HG03108 (cell line): Measurements from ENCODE around the gene ZNF491.
"Not testable (repeated sequence)": the region's sequence is repeated elsewhere in the genome, so short reads cannot be mapped to it uniquely, and the experiment has no call there.

Source experiments
- ATAC-seq: cut with Tn5 transposase; IDR thresholded peaks from one replicate; pipeline ENCODE4 v1.9.1; 2021; ENCODE audit warnings: moderate library complexity; ENCODE audit not compliant: unreplicated experiment

The ZNF491 gene

DNA sequence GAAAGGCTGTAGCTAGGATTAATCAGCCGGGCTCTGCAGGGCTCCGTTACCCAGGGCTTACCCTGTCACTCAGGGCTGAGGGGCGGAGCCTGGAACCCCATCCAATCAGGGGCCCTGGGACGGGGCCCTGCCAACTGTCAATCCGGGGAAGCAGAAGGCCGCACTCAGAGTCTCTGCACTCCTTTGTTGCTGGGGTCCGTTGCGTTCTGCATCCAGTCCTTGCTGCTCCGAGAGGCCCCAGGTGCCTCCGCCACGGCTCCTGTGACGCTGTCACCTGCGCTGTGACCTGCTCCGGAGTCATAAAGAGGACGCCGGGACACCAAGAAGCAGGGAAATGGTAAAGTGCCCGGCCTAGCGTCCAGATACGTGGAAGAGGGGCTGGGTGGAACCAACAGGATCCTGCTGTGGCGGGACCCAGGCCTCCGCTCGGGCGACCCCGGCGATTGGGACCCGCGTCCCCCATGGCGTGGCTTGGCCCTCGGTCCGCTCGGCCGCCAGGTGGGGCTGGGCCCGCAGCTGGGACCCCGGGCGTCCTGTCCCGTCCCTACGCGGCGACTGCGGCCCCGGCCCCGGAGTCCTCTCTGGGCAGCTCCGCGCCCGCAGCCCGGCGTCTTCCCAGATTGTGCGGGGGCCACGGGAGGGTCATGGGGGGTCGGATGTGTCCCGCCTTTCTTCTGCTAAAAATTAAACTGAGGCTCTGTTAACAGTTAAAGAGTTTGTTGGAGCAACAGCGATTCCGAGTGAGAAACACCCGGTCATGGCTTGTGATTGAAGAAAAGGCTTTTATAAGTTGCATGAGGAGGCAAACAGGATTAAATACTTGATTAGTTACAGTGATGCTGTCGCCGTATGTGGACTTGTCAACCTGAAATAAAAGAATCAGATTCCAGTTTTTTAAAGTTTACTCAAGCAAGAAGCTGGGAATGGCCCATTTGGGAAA lies at the start of gene ZNF491:
Gene ZNF491 (plus strand): TSS at position 133 of the 940 bp plus-strand sequence. CDS start 7,431 bp downstream, outside the sequence.
- ATAC-seq = peak; percentile 95

DNA sequence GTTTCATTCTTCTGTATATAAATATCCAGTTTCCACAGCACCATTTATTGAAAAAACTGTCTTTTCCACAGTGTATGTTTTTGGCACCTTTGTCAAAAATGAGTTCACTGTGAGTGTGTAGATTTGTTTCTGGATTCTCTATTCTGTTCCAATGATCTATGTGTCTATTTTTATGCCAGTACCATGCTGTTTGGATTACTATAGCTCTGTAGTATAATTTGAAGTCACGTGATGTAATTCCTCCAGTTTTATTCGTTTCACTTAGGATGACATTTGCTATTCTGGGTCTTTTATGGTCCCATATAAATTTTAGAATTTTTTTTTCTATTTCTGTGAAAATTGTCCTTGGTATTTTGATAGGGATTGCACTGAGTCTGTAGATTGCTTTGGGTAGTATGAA lies 48.6 kb upstream of the ZNF491 start:
- ATAC-seq = no peak

DNA sequence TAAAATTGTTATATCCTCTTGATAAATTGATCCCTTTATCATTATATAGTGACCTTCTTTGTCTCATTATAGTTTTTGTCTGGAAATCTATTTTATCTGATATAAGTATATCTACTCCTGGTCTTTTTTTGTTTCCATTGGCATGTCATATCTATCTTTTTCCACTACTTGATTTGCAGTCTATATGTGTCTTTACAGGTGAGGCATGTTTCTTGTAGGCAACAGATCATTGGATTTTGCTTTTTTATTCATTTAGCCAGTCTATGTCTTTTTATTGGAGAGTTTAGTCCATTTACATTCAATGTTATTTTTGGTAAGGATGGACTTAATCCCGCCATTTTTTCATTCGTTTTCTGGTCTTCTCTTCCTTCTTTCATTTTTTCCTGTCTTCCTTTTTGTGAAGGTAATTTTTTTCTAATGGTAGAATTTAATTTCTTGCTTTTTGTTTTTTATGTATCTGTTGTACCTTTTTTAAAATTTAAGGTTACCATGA lies 46.0 kb upstream of the ZNF491 start:
- ATAC-seq = no peak

DNA sequence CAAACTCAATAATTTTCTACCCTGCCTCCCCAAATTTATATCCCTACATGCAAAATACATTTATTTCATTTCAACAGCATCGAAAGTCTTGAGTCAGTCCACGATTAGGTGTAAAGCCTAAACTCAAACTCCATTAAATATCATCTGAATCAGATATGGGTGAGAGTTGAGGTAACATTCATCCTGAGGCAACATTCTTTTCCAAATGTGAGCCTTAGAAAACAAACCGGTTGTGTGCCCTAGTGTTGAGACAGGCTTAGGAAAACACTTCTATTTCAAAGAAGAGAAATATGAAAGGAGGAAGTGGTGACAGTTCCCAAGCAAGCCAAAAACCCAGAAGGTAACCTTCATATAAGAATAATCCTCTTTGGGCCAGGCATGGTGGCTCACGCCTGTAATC lies 43.7 kb upstream of the ZNF491 start:
- ATAC-seq = no peak

DNA sequence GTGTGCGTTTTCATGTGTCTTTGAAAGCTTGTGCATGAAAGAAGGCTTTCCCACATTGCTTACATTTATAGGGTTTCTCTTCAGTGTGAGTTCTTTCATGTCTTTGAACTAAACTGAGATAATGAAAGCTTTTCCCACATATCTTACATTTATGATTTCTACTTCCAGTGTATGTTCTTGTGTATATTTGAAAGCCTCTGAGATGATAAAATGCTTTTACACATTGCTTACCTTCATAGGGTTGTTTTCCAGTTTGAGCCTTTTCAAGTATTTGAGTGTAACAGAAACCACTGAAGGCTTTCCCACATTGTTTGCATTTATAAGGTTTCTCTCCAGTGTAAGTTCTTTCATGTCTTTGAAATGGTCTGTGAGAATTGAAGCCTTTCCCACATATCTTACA lies 41.4 kb upstream of the ZNF491 start:
- no peak for ATAC-seq

DNA sequence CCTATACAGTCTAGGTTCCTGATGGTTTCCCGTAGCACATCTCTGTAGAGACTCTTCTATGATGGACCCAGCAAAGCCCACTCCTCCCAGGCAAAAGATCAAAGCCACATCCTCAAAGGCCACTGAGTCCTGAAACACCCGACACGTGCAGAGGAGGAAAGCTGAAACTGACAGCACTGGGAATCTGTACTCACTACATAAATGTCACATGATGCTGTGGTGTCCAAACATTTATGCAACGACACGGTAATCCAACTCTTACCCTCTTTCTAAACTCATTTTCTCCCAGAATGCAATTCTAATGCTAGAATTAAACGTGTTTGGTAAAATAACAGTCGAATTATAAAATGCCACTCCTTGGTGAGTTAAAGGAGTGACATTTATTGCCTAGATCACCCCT lies 38.5 kb upstream of the ZNF491 start:
- ATAC-seq = no peak

DNA sequence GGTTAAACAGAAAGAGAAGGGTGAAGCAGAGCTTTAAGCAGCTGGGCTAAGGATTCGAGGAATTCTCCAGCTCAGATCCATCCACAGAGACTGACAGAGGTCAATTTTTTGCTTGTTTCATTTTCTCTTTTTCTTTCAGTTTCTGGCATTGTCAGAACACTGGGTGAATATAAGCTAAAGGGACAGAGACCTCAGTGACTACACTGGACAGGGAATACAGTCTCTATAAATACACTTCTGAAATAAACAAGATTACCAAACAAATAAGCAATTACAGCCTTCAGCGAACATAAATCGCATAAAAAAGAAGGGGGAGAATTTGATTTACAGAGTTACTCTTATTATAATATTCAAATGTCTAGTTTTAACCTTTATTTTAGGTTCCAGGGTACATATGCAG lies 35.2 kb upstream of the ZNF491 start:
- no peak for ATAC-seq

DNA sequence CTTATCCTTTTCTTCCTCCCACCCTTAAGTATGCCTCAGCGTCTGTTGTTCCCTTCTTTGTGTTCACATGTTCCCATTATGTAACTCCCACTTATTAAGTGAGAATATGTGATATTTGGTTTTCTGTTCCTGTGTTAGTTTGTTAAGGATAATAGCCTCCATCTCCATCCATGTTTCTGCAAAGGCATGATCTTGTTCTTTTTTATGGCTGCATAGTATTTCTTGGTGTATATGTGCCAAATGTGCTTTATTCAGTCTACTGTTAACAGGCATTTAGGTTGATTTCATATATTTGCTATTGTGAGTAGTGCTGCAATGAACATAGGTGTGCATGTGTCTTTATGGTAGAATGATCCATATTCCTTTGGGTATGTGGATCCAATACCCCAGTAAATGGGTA lies 34.7 kb upstream of the ZNF491 start:
- ATAC-seq = no peak

DNA sequence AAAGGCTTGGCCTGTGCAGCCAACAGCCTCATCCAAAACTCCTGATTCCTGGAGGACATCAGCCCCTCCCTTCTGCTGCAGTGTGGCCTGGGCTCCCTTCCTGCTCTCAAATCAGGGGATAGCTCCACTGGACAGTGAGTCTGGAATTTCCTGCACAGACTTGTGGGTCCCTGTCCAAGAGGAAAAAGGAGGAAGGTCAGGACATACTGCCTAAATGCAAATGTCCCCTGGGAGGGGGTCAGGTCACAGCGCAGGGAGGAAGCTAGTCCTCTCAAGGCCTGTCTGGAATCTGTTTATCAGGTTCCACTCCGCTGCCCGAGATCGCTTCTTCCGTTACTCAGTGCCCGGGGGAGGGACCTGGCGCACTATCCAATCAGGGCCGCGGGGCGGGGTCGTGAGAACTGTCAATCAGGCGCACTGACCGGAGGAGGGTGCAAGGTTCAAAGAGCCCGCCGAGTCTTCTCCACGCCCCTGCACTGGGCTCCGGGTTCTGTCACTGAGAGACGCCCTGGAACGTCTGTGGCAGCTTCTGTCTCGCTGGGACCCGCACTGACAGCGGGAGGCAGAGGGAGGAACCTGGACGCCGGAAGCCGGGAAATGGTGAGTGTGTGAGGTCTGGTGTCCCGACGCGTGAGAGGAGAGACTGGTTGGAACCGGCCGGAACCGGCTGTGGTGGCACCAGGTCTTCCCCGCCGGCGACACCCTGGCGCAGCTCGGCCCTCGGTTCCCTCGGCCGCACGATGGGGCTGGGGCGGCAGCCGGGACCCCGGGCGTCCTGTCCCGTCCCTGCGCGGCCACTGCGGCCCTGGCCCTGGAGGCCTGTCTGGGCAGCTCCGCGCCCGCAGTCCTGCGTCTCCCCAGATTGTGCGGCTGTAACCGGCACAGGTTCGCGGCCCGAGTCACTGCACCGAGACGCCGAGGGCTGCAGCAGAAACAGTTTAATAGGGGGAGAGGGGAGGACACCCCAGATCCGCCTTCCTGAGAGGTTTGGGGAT lies 31.4 kb upstream of the ZNF491 start, which contains the start of gene ZNF441:
Gene ZNF441 (plus strand): TSS at position 404 of the 995 bp plus-strand sequence. CDS start 194 bp downstream, at position 598.
- peak; percentile 90 for ATAC-seq

DNA sequence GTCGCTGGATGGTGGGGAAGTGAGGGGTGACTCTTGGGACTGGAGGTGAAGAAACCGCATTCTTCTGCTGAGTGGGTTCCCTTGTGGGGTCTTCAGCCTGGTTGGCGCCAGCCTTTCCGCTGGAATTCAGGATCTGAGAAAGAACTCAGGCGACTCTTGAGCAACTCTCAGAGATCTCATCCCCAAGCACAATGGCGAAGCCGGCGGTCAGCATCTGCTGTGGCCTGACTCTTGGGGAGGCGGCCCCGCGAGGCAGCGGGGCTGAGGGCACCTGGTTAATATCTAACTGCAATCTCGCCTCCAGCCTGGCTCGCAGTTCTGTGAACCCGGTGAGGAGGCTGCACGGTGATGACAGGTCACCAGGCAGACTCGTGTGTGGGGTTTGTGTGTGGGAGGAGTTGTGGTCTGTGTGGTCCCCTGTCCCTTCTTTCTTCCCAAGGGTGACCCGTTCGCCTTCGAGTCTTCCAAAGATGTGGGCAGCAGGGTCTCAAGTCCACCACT lies 30.6 kb upstream of the ZNF491 start:
- no peak for ATAC-seq

DNA sequence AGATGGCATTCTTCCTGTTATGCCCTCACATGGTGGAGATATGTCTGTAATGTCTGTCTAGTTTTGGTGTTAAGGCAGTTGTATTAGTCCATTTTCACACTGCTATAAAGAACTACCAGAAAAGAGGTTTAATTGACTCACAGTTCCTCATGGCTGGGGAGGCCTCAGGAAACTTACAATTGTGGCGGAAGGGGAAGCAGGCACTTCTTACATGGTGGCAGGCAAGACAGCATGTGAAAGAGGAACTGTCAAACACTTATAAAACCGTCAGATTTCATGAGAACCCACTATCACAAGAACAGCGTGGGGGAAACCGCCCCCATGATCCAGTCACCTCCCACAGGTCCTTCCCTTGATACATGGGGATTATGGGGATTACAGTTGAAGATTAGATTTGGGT lies 28.3 kb upstream of the ZNF491 start:
- no peak for ATAC-seq

DNA sequence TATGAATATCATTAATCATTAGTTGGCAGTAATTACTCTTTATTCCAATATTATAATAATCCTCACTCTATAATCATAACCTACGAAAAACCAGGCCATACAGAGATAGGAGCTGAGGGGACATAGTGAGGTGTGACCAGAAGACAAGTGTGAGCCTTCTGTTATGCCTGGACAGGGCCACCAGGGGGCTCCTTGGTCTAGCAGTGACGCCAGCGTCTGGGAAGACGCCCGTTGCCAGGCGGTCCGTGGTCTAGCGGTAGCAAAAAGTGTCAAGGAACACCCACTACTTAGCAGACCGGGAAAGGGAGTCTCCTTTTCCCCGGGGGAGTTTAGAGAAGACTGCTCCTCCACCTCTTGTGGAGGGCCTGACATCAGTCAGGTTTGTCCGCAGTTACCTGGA lies 26.8 kb upstream of the ZNF491 start:
- not testable (repeated sequence) for ATAC-seq

DNA sequence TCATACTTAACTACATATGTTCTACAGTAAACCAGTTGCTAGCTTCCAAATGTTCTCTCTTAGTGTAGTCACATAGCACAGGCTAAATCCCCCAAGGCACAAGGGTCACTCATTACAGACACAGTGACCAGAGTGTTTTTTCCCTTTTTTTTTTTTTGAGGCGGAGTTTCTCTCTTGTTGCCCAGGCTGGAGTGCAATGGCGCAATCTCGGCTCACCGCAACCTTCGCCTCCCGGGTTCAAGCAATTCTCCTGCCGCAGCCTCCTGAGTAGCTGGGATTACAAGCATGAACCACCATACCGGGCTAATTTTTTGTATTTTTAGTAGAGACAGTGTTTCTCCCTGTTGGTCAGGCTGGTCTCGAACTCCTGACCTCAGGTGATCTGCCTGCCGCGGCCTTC lies 21.7 kb upstream of the ZNF491 start:
- not testable (repeated sequence) for ATAC-seq

DNA sequence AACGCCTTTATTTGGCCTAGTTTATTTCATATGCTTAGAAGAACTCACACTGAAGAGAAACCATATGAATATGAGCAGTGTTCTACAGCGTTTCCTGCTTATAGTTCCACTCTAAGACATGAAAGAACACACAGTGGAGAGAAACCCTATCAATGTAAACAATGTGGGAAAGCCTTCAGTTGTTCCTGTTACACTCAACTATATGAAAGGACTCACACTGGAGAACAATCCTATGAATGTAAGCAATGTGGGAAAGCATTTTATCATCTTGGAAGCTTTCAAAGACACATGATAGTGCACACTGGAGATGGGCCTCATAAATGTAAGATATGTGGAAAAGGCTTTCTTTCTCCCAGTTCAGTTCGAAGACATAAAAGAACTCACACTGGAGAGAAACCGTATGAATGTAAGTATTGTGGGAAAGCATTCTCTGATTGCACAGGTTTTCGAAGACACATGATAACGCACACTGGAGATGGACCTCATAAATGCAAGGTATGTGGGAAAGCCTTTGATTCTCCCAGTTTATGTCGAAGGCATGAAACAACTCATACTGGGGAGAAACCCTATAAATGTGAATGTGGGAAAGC lies 17.8 kb upstream of the ZNF491 start:
- ATAC-seq = no peak

DNA sequence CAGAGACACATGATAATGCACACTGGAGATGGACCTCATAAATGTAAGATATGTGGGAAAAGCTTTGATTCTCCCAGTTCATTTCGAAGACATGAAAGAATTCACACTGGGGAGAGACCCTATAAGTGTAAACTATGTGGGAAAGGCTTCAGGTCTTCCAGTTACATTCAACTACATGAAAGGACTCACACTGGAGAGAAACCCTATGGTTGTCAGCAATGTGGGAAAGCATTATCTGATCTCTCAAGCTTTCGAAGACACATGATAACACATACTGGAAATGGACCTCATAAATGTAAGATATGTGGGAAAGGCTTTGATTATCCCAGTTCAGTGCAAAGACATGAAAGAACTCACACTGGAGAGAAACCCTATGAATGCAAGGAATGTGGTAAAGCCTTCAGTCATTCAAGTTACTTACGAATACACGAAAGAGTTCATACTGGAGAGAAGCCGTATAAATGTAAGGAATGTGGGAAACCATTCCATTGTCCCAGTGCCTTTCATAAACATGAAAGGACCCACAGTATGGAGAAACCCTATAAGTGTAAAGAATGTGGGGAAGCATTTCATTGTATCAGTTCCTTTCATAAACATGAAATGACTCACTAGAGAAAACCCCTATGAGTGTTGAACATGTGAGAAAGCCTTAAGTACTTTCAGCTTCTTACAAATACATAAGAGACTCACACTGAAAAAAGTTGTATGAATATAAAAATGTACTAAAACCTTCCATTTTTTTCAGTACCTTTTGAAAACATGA lies 16.8 kb upstream of the ZNF491 start:
- no peak for ATAC-seq

DNA sequence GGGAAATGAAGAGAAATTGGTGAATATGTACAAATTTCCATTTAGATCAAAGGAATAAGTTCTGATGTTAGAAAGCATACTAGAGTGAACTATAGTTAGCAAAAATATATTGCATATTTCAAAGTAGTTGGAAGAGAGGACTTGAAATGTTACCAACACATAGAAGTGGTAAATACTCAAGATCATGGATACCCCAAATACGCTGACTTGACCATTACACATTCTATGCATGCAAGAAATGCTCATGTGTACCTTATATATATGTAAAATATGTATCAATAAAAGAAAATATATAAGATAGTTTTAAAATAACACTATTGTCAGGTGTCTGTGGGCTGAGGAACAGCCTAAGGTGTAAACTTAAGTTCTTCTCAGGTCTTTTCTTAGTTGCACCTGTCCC lies 14.6 kb upstream of the ZNF491 start:
- ATAC-seq = no peak

DNA sequence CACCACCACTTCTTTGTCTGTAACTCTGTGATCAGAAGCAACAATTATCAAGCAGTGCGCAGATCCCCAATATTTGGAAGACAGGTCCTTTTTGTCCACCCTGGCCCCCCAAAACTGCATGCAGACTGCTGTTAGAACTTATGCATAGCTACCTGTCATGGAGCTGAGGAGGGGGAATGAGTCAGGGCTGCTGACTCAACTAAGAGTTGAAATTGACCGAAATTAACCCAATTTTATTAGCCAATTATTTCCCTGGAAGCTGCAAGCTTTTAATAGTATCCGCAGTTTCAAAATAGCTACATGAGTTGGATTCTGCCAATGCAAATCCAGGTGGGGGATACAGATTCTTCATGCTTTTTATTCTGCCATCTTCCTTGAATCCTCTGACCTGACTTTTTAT lies 14.0 kb upstream of the ZNF491 start:
- no peak for ATAC-seq

DNA sequence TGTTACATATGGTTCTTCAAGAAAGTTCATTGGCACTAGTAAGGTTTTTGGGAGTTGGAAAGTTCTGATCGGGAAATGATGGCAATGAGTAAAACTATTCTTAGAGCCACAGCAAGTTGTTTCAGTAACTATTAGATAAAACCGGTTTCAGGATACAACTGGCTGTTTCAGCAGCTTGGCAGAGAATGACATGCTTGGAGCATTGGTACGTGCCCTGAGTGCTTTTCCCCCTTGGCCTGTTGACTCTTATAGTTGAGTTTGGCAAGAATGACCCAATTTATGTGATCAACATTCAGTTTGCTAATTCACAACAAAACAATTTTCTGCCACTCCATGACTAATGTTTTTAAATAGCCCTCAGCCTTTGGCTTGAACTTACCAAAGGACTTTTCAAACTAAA lies 10.8 kb upstream of the ZNF491 start:
- ATAC-seq = no peak

DNA sequence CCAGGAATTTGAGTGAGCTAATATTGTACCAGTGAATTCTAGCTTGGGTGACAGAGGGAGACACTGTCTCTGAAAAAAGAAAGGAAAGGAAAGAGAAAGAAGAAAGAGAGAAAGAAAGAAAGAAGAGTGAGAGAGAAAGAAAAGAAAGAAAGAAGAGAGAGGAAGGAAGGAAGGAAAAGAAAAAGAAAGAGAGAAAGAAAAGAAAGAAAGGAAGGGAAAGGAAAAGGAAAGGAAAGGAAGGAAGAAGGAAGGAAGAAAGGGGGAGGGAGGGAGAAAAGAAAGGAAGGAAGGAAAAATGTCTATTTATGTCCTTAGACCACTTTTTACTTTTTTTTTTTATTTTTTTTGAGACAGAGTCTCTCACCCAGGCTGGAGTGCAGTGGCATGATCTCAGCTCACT lies 5.4 kb upstream of the ZNF491 start:
- no peak for ATAC-seq

DNA sequence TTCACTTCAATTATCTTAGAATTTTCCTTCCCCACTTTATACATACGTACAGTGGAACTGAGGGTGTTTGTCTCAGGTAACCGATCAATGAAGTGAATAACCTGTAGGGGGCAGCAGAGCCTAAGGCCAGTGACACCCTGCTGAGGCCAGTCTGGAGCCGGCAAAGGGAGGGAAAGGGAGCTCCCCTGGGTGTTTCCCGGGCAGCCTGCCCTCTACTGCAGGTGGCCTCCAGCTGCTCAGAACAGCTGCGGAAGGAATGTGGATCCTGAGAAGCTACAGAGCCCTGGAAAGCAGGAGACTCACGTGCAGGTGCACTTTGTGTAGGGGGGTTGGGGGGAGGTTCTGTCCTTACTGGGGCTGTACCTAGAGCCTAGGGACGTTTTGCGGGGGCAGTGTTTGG lies 832 bp upstream of the ZNF491 start:
- ATAC-seq = peak; percentile 51
